CMK (cell line): ENCODE data around the gene KATNAL2.

Source experiments
- DNase-seq: peaks from one replicate; pipeline ENCODE4 v3.0.0-alpha.2; 2010; ENCODE audit warnings: low read depth

The KATNAL2 gene

DNA sequence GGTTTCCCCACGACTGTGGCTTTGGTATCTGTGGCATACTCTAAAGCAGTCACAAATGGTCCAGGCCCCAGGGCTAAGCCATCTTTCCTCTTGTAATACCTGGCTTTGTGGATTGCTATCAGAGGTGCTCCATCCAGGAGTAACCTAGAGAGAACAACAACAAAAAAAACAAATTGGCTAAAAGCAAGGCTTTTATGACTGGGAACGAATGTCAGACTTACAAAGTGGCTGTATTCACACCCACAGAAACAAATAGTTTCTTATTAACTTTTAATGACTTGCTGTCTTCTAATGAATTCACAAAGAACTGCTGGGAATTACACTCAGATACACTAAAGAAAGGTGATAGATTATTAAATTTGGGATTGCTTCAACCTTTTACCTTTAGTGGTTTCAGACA lies 197.8 kb downstream of the KATNAL2 start:
- DNase-seq, result no peak

DNA sequence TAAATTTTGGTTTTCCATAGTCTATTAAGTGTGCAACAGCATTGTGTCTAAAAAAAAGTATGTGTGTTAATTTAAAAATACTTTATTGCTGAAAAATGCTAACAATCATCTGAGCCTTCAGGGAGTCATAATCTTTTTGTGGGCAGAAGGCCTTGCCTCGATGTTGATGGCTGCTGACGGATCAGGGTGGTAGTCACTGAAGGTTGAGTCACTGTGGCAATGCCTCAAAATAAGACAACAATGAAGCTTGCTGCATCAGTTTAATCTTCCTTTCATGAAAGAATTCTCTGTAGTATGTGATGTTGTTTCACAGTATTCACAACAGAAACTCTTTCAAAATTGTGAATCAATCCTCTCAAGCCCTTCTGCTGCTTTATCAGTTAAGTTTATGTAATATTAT lies 201.6 kb downstream of the KATNAL2 start:
- DNase-seq, result no peak

- peak; percentile 20 for DNase-seq
Measured at GRCh38 chr18:47120428-47120827, 203.0 kb downstream of the KATNAL2 start.

DNA sequence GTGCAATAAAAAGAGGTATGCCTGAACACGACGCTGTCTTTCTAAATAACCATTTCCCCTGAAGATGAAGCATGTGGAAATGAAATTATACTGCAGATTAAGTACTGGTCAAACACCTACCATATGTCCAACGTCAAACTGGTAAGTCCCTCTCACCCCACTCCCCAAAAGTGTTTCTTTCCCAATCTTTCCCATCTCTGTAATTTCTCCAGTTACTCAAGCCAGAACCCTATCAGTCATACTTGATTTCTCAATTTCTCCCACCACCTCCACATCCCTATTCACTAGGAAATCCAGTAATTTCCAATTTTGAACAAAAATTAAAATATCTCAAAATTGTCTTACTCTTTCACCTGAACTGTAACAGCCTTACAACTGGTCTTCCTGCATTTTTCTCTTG lies 203.7 kb downstream of the KATNAL2 start:
- DNase-seq, result no peak

DNA sequence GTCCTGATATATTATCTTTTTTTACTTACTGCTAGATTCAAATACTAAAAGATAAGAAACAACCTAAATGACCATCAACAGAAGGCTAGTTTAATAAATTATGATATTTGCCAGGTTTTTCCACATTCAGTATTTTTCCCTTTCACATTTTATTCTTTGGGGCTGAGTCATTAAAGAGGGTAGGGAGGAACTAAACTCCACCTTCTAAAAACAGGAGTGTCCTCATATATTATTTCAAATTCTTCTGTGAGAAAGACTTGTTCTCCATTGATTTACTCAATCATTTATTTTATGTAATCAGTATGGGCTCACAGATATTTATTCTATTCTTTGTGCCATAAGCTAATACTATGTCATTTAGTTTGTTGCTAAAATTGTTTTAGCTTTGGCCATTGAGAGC lies 223.9 kb downstream of the KATNAL2 start:
- DNase-seq, result no peak

DNA sequence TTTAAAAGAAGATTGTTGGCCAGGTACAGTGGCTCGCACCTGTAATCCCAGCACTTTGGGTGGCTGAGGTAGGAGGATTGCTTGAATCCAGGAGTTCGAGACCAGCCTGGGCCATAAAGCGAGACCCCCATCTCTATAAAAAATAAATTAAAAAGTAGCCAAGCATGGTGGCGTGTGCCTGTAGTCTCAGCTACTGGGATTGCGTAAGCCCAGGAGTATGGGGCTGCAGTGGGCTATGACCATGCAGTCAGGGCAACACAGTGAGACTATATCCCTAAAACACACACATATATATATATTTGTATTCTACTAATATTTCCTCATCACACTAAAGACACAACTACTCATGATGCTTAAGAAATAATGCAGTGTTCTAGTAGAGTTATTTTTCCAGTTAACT lies 225.8 kb downstream of the KATNAL2 start:
- no peak for DNase-seq

DNA sequence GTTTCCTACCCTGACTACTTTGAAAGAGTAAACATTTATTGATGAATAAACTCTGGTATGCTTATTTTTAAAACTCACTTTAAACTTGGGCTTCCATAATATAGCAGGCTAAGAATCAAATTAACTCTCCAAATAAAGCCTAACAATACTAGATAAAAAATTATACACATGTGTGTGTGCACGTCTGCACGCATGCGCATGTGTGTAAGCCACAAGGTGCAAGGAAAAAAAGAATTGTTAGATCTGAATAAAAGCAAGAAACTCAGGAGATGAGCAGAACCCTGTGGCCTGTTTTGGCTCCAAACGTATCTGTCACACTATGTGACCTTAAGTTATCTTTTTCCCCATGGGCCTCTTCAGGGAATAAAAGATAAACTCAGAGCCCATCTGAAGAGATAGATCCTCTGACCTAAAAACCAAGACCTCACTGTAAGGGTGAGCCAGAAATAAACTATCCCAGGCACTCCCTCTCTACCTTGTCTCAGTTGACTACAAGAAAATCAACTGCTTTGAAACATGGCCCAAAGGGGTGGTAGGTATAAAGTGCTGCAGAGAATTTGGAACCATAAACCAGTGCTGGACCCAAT lies 226.6 kb downstream of the KATNAL2 start:
- no peak for DNase-seq

DNA sequence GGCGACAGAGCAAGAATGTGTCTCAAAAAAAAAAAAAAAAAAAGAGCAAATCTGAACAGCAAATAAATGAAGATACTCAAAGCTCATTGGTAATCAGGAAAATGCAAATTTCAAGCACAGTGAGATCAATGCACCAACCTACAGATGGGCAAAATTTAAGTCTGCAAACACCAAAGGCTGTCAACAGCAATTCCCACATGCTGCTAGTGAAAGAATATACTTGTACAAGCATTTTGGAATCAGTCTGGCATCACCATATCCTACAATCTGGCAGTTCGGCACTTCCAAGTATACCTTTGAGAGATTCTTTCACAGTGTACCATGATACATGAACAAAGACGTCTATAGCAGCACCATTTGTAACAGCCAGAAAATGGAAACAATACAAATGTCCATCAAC lies 228.8 kb downstream of the KATNAL2 start:
- no peak for DNase-seq

DNA sequence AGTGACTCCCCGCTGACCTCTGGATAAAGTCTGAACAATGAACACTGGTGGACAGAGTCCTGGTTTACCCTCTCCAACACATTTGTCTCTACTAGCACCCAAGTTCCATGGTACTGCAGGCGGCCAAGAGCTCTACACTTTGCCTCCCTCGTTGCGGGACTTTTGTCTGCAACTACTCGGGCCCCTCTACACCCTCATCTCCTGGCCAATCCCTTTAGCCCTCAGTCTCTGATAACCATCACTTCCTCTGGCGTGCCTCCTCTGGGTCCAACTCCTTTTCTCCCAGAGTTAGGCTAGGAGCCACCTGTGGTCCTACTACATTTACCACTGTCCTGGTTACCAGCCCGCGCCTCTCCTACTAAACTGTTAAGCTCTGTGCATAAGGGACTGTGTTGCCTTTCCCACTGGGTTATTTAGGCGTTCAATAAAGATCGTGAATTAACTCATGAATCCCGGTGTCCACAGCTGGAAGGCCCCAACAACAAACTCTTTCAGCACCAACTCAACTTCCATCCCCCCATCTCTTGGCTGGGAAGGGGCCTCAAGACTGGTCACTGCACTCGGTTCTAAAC lies 232.1 kb downstream of the KATNAL2 start:
- DNase-seq, result no peak

DNA sequence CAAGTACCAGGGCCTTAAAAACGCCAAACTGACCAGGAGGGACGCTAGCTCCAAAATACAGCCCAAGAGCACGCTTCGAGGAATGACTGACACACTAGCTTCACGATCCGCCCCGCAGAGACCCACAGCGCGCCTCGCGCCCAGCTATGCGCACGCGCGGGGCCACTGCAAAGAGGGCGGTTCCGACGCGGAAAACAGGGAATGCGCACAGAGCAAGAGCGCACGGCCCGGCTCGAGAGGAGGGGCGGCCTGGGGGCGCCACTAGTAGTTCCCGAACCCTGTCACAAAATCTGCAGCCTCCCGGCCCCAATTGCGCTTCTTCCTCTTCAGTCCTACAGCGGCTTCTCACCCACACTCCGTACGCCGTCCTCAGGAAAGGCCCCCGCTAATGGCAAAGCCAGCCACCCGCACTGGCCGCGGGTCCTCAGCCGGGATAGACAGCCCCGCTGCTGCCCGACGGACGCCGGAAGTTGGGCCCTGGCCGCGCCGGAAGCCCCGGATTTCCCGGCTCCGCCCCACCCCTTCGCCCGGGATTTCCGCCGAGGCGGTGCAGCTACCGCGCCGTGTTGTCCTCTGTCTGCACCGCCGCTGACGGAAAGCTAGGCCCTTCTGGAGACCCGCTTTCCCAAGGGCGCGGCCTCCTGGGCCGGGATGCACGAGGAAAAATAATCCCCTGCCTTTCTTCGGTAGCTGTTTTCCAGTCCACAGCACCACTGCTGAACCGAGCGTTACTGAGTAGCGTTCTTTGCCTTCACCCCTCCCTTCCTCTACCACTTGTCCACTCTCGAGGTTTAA lies 232.8 kb downstream of the KATNAL2 start, which contains the start of gene HDHD2:
HDHD2 (minus strand) TSS at position 472 of the 795 bp plus-strand sequence. CDS start 14,061 bp downstream, outside the sequence.
- peak; percentile 63 for DNase-seq

GRCh38 chr18:47150824-47151366 lies 233.5 kb downstream of the KATNAL2 start:
- DNase-seq, result no peak

GRCh38 chr18:47151439-47151838 lies 234.0 kb downstream of the KATNAL2 start:
- DNase-seq, result no peak
